ENCODE data around the gene IFT81.
"Not testable (repeated sequence)": the region's sequence is repeated elsewhere in the genome, so short reads cannot be mapped to it uniquely, and the experiment has no call there.

Gene IFT81

DNA sequence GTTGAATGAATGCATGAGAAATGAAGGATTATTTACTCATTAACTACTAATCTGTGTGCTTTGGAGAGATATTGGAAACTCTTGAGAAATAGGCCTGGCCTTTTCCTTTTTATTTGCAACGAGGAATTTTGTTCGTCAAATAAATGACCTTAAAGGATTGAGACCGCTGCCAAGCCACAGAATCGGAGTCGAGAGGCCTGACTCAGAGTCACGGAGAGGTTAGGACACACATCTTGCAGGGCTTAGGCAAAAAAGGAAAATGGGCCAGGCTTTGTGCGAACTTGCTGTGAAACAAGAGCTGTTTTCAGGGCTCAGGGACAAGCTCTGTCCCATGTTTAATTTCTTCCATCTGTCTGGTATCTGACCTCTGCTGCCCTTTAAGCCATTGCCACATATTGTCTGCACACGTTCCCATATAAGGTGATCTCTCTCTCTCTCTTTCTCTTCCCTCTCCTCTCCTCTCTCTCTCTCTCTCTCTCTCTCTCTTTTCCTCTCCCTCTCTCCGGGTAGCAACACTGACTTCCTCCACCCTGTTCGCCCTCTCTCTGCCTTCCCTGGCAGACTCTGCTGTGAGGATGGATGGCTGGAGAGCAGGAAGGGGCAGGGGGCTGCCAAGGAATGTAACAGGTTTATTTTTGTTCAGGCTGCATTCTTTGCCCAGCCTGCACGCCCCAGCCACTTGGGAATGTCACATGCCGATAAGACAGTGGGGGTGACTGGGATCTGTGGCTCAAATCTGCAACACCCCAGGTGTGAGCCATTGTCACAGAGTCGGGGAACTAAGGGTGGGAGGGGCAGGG lies 14.9 kb upstream of the IFT81 start:
- no peak for DNase-seq

DNA sequence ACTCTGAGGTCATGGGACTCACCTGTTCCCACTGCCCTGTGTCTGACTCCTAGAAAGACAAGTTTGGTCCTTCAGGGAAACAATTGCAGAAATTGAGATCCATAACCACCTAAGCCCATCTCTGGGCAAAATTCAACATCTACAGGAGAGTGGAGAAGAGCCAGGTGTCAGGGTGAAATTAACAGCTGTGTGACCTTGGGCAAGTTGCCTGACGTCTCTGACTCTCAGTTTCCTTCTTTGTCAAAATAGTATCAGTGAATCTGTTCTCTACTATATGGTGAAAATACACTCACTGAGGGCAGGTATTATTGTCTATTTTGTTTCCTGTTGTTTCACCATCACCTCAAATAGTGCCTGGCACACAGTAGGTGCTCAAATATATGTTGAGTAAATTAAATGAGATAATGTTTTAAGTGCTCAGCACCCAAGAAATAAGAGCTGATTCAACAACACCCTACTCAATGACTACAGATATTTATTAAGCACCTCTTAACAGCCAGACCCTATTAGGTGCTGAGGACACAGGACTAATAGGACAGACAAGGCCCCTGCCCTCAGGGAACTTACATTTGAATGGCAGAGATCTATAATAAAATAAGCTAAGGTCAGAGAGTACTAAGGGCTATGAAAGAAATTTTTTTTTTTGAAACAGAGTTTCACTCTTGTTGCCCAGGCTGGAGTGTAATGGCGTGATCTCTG lies 14.2 kb upstream of the IFT81 start:
- no peak for DNase-seq

DNA sequence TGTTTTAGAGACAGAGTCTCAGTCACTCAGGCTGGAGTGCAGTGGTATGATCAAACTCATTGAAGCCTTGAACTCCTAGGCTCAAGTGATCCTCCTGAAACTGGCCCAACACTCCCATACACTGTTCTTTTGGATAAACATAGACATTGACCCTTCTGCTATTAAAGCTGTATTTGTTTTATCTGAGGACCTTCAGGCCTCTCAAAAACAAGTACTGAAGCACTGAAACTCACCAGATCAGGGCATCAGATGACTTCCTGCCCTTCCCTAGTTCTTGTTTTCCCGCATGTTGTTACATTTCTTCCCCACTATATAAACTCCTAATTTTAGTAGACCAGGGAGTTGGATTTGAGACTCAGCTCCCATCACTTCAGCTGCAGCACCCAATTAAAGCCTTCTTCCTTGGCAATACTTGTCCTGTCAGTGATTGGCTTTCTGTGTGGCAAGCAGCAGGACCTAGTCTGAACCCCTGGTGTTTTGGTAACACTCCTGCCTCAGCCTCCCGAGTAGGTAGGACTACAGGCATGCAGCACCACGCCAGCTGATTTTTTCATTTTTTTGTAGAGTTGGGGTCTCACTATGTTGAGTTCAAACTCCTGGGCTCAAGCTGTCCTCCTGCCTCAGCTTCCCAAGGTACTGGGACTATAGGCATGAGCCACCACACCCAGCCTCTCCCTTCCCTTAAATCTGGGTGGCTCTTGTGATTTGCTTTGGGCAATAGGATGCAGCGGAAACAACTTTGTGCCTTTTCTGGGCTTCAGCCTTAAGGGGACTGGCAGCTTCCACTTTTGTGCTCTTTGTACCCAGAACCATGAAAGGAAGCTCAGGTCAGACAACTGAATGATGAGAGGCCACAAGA lies 12.5 kb upstream of the IFT81 start:
- no peak for DNase-seq

DNA sequence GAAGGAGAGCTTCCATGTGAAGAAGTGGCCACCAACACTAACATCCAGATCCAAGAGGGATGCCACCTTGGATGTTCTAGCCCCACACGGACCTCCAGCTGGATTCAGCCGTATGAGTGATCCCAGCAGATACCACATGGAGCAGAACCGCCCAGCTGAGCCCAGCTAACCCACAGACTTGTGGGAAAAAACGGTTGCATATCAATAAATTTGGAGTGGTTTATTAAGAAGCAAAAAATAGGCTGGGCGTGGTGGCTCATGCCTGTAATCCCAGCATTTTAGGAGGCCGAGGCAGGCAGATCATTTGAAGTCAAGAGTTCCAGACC lies 11.9 kb upstream of the IFT81 start:
- DNase-seq, result no peak

DNA sequence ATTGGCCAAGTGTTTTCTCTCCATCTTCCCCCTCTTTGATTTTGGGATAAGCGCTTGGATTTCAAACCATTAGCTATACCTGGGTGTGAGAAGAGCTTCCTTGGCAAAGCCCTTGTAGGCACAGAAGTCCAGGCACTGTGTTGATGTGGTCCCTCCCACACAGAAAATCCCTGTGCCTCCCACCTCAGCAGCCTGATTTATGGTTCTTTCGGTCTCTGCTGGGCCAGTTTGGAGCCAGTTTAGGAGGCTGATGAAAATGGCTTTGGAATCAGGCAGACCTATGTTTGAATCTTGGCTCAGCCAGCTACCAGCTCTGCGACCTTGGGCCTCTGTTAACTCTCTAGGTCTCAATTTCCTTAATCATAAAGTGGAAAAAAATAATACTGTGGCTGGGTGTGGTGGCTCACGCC lies 9.6 kb upstream of the IFT81 start:
- DNase-seq, result no peak

DNA sequence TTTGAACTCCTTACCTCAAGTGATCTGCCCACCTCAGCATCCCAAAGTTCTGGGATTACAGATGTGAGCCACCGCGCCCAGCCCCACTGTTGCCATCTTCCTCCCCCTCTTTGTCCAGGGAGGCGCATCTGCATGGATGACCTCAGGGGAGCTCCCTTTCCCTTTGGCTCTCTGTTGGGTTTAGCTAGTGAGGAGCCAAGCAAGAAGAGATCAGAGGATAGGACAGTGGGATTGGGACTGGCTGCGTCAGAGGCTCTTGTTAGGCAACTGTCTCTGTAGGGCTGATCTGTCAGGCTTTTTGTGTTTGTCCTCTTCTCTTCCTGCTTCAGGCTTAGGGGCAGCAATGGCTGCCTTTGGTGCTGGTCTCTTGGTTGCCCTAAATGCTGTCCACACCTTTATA lies 8.5 kb upstream of the IFT81 start:
- no peak for DNase-seq

DNA sequence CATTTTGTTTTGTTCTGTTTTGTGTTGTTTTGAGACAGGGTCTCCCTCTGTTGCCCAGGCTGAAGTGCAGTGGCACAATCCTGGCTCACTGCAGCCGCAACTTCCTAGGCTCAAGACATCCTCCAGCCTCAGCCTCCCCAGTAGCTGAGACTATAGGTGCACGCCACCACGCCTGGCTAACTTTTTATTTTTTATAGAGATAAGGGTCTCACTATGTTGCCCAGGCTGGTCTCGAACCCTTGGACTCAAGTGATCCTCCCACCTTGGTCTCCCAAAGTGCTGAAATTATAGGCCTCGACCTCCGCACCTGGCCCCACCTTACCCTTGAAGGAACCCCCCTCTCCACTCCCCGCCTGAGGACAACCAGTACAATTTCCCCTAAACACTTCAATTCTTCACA lies 7.5 kb upstream of the IFT81 start:
- no peak for DNase-seq

DNA sequence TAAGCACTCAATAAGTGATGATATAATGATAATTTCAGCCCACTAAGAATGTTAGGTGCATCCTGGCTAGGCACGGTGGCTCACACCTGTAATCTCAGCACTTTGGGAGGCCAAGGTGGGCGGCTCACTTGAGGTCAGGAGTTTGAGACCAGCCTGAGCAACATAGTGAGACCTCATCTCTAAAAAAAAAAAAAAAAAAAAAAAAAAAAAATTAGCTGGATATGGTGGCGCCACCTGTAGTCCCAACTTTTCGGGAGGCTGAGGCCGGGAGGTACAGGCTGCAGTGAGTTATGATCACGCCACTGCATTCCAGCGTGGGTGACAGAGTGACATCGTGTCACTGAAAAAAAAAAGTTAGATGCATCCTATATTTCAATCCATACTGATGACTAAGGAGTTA lies 6.9 kb upstream of the IFT81 start:
- DNase-seq, result not testable (repeated sequence)

DNA sequence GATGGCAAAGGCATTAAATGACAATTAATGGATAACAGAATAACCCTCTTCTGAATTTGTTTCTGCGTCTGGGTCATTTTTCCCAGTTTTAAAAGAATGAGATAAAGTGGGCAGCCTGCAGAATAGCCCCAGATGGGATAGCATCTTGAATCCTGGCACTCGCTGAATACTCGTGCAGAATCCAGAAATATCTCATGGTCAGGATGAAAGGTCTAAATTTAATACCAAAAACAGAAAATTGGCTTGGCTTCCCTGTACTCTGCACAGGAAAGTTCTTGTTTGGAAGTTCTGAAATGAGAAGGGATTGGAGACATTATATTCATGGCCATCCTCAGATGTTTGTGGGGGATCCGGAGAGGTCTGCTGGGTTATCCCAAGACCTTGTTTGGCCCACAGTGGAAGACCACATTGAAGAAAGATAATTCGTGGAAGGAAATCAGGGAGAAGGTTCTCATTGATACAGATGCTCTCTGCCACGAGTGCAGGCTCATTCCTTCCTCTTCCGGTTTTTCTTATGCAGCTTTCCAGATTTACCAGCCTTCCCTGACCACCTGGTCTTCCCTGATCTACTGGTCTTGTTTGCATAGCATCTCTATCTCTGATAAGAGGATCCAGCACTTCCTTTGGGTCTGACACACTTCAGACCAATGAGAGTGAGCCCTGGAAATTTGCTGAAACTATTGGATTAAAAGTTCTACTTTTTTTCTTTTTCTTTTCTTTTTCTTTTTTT lies 6.0 kb upstream of the IFT81 start:
- no peak for DNase-seq

DNA sequence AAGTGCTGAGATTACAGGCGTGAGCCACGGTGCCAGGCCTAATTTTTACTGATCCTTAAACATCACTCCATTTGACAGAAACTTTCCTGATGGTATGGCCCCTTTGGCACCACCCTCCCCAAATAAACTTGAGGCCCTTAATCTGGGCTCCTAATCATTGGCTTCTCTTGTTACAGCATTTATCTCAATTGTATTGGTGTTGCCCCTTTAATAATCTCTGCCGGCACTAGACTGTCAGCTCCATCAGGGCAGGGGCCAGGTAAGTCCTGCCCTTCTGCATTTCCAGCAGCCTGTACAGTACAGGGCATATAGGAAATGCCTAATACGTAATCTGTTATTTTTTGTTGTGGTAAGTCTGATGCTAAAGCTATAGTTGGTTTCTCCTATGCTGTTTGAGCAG lies 1.2 kb upstream of the IFT81 start:
- no peak for DNase-seq

DNA sequence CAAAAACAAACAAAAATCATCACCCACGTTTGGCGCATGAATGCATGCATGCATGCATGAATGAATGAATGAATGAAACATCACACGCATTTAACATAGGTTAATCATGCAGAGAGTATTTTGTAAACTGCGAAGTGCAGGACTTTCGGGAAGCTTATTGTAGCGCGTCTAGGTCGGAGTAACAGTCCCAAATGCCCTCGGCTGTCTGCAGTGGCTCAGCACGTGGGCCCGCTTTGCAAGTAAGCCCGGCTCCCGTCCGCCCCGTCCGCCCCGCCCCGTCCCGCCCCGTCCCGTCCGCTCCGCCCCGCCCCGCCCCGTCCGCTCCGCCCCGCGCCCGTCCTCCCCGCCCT lies 263 bp upstream of the IFT81 start:
- DNase-seq, result no peak

DNA sequence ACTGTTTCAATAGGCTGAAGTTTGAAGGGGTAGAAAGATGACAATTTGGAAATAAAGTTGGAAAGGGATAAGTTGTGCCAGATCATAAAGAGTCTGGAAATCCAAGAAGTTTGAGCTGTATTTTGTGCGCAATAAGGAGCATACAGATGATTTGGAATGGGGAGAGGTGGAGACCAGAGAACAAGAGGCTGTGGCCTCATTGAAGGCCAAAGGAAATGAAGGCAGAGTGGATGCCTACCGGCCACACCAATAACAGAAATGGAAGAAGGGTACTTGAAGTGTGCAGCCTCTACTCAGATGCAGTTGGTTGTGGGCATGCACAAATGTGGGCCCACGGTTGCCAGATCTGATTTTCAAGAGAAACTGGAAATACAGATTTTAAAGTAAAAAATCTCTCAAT lies 2.4 kb downstream of the IFT81 start:
- no peak for DNase-seq

DNA sequence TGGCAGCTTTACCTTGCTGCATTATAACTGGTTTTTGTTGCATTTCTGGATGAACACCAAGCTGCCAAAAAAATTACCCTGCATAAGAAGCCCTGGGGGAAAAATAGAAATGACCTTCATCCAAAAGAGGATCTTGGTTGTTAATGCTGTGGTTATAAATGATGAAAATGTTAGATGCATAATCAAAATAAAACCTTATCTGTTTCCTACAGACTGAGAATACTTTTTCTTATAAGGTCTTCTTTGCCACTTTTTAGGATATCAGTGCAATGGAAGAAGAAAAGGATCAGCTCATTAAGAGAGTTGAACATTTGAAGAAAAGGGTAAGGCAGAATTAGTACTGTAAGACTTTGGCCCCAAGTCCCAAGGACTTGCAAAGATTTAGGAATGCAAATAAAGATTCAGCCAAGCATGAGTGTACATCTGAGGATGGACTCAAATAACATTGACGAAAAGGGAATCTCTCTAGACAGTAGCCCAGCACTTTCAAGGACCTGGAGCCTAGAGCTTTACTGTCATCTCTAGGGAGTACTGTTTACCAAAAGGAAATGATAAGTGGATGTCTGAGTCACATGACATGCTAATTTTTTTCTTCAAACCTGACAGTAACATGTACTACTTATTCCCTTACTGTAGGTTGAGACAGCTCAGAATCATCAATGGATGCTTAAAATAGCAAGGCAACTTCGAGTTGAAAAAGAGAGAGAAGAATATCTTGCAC lies 10.7 kb downstream of the IFT81 start:
- DNase-seq, result no peak

DNA sequence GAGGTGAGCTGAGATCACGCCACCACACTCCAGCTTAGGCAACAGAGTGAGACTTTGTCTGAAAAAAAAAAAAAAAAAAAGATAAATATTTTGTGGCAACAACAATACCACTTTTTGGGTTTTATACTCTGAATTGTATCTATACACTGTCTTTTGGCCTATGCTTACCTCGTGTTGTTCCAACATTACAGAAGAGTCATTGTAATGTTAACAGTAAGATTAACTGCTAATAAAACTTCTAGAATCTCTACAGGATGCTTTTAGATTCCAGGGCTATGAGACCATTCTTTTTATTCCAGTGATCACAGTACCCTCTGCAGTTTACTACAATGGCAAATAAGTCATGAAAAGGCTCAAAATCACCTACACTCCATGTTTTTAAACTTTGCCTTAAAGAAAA lies 11.6 kb downstream of the IFT81 start:
- no peak for DNase-seq

DNA sequence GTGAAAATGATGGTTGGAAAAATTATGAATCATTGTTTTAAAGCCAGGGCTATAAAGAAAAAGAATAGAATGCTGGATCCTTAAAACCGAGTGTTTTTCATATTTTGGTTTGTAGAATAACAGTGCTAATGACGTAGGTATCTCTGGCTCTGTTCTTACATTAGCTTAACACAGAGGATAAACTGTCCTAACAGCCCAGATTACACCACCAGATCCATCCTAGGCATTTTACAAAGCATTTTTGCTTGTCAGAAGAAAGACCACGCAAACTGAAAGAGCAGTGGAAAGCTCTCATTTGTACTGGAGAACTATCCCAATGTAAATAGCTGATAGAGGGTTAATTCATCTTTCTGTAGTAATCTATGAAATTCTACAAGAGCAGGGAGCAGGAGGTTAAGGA lies 13.6 kb downstream of the IFT81 start:
- DNase-seq, result no peak

DNA sequence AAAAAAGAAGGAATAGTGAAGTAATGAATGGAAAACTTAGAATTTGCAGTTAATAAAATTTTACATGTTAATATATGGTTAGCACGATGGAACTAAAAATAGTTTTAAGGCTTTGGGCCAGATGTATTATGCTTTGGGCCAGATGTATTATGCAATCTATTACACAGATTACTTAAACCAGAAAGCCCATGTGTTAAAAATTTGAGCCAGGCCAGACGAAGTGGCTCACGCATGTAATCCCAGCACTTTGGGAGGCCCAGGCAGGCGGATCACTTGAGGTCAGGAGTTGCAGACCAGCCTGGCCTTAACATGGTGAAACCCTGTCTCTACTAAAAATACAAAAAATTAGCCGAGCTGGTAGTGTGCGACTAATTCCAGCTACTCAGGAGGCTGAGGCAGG lies 17.2 kb downstream of the IFT81 start:
- no peak for DNase-seq

DNA sequence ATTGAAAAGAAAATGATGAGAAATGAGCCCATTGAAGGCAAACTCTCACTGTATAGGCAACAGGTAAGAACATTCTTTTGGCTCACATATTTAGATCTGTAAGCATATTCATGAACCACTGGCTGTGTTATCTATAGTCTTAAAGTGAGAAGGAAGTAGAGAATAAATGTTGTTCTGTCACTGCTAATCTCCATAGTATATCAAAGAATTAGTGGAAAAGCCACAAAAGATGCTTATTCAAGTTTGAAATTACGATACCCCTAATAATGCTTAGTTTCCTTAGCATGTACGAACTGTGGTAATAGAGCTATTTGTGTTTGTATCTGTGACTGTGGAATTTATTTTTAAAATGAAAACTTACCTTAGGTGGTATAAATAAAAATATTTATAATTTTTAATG lies 22.8 kb downstream of the IFT81 start:
- DNase-seq, result no peak

DNA sequence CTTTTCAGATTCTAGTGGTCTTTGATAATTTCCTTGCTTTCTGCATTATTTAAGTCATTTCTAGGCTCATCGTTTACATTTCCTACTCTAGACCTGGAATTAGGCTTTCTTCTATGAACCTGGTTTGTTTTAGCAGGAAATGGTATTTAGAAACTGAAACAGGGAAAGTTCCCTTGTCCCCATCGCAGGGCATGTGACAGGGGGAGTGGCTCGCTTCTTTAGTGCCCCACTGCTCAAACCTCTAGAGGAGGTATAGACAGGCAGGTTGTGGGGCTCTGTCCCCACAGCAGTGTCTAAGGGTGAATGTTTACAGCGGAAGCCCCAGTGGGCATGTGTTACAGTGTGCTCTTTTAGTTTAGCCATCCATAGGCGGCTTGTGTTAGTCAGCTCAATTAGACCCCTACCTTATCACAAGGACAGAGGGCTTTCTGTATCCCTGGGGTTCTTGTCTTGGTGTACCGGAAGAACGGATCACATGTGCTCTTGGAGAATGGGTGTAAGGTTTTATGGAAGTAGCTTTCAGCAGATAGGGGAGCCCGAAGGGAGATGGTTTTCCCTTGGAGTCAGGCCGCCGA lies 25.0 kb downstream of the IFT81 start:
- DNase-seq, result no peak

DNA sequence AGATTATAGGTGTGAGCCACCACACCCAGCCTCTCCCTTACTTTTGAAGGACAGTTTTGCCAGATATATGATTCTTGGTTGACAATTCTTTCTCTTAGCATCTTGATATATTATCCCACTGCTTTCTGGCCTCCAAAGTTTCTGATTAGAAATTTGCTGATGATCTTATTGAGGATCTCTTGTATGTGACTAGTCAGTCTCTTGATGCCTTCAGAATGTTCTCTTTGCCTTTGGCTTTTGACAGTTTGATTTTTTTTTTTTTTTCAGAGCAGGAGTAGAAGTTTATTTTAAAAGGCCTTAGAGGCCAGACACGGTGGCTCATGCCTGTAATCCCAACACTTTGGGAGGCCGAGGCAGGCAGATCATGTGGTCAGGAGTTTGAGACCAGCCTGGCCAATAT lies 32.6 kb downstream of the IFT81 start:
- no peak for DNase-seq

DNA sequence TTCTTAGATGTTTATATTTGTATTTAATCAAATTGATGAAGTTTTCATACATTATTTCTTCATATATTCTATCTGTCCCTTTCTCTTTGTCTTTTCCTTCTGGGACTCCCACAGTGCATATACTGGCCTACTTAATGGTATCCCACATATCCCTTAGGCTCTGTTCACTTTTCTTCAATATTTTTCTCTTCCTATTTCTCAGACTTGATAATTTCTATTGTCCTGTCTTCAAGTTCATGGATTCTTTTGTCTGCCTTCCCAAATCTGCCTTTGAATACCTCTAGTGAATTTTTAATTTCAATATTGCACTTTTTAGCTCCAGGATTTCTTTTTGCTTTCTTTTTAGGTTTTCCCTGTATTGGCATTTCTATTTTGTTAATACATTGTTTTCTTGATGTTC lies 33.4 kb downstream of the IFT81 start:
- DNase-seq, result no peak

DNA sequence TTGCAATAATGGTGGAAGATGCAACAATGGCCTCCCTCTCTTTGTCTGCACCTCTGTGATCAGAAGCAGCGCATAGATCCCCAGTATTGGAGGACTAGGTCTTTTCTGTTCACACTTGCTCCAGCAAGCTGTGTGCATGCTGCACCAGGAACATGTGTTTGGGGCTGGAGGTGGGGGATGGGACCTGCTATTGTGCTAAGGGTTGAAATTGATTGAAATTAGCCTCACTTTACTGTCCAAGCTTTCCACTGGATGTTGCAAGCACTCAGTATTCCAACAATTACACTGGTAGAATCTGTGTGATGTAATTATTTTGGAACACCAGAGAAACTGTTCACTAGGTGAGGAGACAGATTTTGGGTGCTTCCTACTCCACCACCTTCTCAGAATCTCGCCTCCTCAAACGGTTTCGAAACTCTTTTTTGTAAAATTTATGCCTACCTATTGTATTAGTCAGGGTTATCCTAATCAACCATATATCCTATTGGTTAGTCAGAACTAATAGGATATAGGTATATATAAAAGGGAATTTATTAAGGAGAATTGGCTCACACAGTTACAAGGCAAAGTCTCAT lies 35.6 kb downstream of the IFT81 start:
- no peak for DNase-seq

All from stimulated activated CD4-positive, alpha-beta T cell treated with anti-CD3 and anti-CD28 coated beads, Interleukin-15, amount 100 ng/mL, for 24 hours (primary cell).